HG03097 (cell line): ENCODE measurements around the gene RASA2.
"Not testable (repeated sequence)": the region's sequence is repeated elsewhere in the genome, so short reads cannot be mapped to it uniquely, and the experiment has no call there.

Experiments
- ATAC-seq: cut with Tn5 transposase; IDR thresholded peaks from one replicate; pipeline ENCODE4 v1.9.1; 2021; ENCODE audit not compliant: unreplicated experiment, low FRiP score

The RASA2 gene

GRCh38 chr3:141530415-141530768 is 43.6 kb downstream of the RASA2 start:
- no peak for ATAC-seq

GRCh38 chr3:141532609-141533008 is 45.8 kb downstream of the RASA2 start:
- ATAC-seq, result no peak

GRCh38 chr3:141536017-141536416 is 49.2 kb downstream of the RASA2 start:
- ATAC-seq, result not testable (repeated sequence)

- no peak for ATAC-seq
Observed at GRCh38 chr3:141537856-141538255, 51.0 kb downstream of the RASA2 start.

GRCh38 chr3:141538568-141539240 is 51.9 kb downstream of the RASA2 start:
- no peak for ATAC-seq

- no peak for ATAC-seq
Observed at GRCh38 chr3:141539431-141540187, 52.8 kb downstream of the RASA2 start.

GRCh38 chr3:141540531-141540930 is 53.7 kb downstream of the RASA2 start:
- no peak for ATAC-seq

GRCh38 chr3:141542202-141542969 is 55.6 kb downstream of the RASA2 start:
- ATAC-seq, result no peak

GRCh38 chr3:141542989-141543388 is 56.2 kb downstream of the RASA2 start:
- no peak for ATAC-seq

GRCh38 chr3:141544697-141545096 is 57.9 kb downstream of the RASA2 start:
- ATAC-seq, result no peak

- ATAC-seq, result no peak
Observed at GRCh38 chr3:141546081-141546480, 59.3 kb downstream of the RASA2 start.

GRCh38 chr3:141546586-141546985 is 59.8 kb downstream of the RASA2 start:
- ATAC-seq, result no peak

- ATAC-seq, result no peak
Observed at GRCh38 chr3:141547791-141548190, 61.0 kb downstream of the RASA2 start.

- ATAC-seq, result no peak
Observed at GRCh38 chr3:141550926-141551665, 64.3 kb downstream of the RASA2 start.

GRCh38 chr3:141552440-141552991 is 65.7 kb downstream of the RASA2 start:
- ATAC-seq, result no peak

- ATAC-seq, result no peak
Observed at GRCh38 chr3:141553055-141553454, 66.2 kb downstream of the RASA2 start.

GRCh38 chr3:141556034-141556433 is 69.2 kb downstream of the RASA2 start:
- no peak for ATAC-seq

- ATAC-seq, result no peak
Observed at GRCh38 chr3:141557961-141558706, 71.3 kb downstream of the RASA2 start.

- no peak for ATAC-seq
Observed at GRCh38 chr3:141561426-141562034, 74.7 kb downstream of the RASA2 start.
